M059J (cell line): ENCODE data around the gene CRIM1. TPM values are rescaled to one million over a fixed set of nuclear protein-coding genes. Genes with fewer than 3 reads are reported as not detected.

ENCODE experiments used
- DNase-seq: peaks from one replicate; pipeline ENCODE4 v3.0.0-alpha.2; 2012; ENCODE audit warnings: low read depth
- total RNA-seq: library from RNA; depleted of rRNA; stranded (reverse); fragments of >200 nt; shearing (Covaris generic); gene quantifications from 2 replicates; pipeline ENCODE4 v1.2.3, GENCODE V29; 2014

The CRIM1 gene
- total RNA-seq, 1 experiment from 2014 or later: 186 TPM

GRCh38 chr2:36373149-36373926 lies 17.8 kb downstream of the CRIM1 start:
- peak; percentile 62 for DNase-seq

DNA sequence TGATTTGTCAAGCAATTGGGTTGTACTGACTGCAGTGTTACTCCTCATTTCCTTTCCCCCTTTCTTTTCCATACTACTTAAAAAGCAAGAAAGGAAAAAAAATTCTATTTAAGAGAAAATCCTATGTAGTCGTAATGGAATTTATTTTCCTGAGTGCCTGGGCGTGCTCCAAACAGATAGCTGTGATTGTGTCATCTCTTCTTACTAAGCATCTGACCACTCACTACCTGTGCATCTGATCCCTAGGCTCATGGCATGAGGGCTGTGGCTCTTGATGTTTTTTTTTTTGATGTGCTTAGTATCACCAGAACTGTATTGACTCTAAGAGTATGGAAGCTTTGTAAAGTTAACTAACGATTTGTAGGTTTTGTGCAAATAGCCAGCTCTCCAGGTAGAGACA lies 19.0 kb downstream of the CRIM1 start:
- DNase-seq: peak; percentile 47

DNA sequence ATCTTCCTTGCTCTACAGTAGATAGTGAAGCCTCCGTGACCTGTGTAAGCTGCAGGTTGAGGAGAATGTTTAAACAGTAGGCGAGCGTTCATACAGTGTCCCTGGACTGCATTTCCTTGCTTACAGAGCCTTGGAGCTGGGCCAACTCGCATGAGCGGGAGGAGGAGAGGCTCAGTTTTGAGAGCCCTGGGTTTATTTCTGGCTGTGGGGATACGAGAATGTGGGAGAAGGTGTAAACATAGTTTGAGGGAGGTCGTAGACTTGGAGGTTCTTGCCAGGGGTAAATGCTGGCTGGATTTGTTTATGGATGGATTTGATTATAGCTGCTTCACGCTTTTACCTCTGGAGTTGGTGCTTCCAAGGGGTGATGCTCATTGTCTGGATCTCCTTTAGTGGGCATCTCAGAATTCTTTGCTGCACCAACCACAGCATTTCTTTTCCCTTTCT lies 20.8 kb downstream of the CRIM1 start:
- DNase-seq: peak; percentile 76

DNA sequence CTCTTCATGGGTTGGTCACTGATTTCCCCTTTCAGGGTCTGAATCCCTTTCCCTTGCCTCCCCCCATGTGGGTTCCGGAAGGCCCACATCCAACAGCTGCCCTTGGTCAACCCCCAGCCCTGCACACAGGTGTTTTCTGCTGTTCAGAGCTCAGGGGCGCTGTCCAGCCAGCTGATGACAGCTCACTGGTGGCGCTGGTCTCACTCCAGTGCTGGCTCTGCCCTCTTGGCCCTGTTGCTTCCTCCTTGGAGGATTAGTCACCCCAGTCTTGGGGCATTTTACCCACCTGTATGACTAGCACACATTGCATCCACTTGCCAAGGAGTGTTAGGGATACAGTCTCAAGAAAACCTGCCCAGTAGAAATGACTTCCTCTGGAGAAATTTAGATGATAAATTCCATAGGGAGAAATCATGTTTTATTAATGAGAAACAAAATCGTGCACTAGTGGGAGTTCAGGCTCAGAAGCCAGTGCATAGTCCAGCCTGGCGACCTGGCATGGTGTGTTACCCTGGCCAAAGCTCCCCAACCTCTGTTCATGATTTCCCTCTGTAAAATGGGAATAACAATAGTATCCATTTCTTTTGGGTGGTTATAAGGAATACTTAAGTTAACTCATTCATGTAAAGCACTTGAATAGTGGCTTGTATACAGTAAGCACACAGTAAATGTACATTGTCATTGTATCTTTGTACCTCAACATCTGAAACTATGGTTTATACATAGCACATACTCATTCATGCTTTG lies 21.6 kb downstream of the CRIM1 start:
- peak; percentile 87 for DNase-seq

- DNase-seq: peak; percentile 64
Observed at GRCh38 chr2:36379710-36380448, 24.3 kb downstream of the CRIM1 start.

GRCh38 chr2:36380624-36381481 lies 25.3 kb downstream of the CRIM1 start:
- peak; percentile 98 for DNase-seq

DNA sequence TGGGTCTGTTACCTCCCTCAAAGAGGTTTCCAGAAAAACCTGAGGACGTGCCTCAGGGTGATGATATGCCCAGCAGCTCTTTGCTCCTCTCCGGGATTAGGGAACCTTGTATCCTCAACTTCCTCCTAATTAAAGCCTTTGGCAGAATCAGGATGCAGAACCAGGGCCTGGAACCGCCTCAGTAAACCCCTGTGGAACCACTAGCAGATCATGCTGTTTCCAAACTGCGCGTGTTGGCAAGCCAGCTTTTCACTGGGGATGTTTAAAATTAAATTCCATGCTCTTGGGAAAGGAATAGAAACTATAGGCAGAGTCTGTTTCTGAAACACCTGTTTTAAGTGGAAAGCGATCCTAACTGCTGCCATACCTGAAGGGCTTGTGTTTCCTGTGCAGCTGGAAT lies 26.4 kb downstream of the CRIM1 start:
- no peak for DNase-seq

- DNase-seq: no peak
Observed at GRCh38 chr2:36382472-36382871, 26.9 kb downstream of the CRIM1 start.

DNA sequence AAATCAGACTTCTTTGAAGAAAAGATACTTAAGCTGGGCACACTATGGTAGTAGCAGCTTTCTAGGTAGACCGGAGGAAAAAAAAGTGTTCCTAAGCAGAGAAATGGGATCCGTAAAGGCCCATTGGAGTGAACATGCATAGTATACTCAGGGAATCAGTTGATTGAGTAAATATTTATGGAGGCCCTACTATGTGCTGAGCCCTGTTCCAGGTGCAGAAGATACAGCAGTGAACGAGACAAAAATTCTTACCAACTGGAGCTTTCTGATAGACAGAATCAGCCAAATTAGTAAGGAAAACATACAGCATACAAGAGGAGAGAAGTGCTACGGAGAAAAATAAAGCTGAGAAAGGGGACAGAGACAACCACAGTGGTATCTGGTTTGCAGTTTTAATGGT lies 28.1 kb downstream of the CRIM1 start:
- no peak for DNase-seq

DNA sequence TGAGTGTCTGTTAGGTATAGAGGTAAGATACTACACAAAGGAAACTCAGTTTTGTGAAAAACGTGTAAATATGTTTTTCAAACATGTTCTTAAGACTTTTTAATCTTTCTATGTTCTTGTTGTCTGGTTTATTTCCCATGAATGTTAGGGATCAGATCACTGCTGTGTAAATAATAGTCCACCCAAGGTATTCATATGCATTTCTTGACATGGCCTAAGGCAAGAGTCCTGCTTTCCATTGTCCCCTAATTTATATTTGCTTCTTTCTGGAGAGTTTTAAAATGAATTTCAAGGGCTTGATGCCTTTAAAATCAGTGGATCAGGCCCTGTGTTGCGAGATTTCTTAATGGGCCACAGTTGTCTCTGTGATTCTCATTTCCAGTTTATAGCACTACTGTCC lies 28.9 kb downstream of the CRIM1 start:
- no peak for DNase-seq

DNA sequence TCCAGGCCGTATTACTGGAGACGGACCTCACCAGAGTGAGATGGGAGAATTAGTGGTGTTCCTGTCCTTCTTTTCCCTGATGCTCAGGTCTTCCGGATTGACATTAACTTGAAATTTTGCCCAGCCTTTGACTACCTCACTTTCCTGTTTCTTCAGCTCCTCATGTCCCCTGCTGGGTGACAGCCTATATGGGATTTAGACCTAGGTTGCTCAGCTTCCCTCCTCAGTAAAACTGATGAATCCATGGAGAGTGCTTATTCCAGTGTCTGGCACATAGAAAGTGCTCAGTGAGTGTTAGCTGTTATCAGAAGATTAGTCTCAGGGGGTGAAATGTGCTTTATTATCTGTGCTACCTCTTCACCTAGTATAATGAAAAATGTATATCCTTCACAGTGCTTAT lies 30.0 kb downstream of the CRIM1 start:
- DNase-seq: no peak

- no peak for DNase-seq
Observed at GRCh38 chr2:36387258-36387916, 31.8 kb downstream of the CRIM1 start.

DNA sequence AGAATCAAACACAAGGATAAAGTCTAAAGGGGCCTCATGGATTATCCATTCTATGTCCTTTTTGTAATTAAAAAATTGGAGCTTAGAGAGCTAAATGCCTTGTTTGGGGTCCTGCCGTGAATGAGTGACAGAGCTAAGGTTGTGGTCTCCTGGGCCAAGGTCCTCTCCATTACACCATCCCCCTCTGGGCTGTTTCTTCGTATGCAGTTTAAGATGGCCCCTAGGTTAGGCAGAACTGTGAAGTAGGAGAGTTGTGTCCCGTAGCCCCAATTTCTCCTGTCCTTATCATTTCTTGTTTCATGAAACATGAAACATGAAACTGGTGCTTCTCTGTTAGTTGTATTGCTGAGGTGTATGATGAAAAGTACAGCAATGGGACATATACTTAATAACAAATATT lies 32.9 kb downstream of the CRIM1 start:
- no peak for DNase-seq

DNA sequence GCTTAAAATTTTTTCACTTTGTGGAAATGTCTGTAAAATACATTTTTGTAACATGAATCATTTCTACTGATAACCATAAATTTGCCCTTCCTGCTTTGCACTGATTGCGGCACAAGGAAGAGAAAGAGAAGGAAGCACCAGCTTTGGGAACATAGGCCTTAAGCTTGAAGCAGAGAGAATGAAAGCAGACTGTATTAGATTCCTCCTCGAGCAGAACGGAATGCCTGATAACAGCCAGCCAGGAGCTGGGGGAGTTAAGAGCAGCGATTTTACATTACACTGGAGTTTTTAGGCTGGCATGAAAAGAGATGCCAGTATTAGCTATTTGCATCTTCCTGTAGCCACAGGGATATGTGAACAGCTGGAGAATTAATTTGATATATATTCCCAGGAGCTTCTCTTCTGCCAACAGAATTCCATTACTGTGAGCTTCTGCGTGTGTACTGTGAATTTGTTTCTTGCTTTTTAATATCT lies 33.5 kb downstream of the CRIM1 start:
- DNase-seq: no peak

GRCh38 chr2:36389577-36389976 lies 34.0 kb downstream of the CRIM1 start:
- no peak for DNase-seq

GRCh38 chr2:36392571-36393255 lies 37.1 kb downstream of the CRIM1 start:
- DNase-seq: no peak

DNA sequence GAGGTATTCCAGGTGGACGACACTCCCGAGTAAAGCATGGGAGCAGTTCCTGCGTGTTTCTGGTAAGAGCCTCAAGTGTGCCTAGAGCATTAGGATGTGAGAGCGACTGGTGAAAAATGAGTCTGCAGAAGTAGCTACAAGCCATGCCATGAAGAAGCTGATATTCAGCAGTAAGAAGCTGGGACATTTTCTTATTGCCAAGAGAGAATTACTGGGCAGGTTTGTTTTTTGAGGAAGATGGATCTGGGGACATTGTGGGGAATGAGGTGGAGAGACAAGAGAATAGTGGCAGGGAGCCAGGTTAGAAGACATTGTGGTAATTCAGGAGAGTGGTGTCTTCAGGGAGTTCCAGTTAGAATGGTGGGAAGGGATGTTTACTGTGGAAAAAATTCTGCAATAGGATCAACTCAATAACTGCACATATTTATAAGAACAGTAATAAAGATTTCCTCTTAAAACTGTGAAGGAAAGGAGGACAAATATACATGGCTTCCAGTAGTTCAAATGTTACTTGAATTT lies 38.2 kb downstream of the CRIM1 start:
- DNase-seq: peak; percentile 56

DNA sequence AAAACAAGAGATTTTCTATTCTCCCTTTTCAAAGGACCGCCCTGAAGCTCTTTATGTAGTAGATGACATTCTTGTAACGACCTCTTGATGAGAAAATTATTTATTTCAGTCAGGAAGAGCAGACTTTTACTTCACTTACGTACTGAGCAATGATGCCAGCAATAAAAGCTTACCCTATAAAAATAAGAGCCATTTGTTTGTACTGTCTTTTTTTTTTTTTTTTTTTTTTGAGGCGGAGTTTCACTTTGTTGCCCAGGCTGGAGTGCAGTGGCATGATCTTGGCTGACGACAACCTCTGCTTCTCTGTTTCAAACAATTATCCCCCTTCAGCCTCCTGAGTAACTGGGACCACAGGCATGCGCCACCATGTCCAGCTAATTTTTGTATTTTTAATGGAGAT lies 39.2 kb downstream of the CRIM1 start:
- DNase-seq: no peak

DNA sequence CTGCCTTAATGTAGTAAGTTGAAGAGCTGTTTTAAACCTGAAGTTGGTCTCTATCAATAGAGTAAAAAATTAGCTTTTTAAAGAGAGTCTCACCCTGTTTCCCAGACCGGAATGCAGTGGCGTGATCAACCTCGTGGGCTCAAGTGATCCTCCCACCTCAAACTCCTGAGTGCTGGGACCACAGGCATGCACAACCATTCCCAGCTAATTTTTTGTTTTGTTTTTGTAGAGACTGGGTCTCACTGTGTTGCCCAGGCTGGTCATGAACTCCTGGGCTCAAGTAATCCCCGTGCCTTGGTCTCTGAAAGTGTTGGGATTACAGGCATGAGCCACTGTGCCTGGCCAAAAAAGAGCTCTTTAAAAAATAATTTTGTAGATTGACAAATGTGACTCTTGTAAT lies 40.3 kb downstream of the CRIM1 start:
- peak; percentile 42 for DNase-seq
